HFF-Myc (cell line): ENCODE data around the gene KRTAP9-1.
"Not testable (repeated sequence)": the region's sequence is repeated elsewhere in the genome, so short reads cannot be mapped to it uniquely, and the experiment has no call there.

Source experiments
- DNase-seq: peaks from one replicate; pipeline ENCODE4 v3.0.0-alpha.2; 2011; ENCODE audit warnings: low read depth; ENCODE audit errors: extremely low read depth
- H3K4me3 ChIP-seq: replicated peaks from 2 replicates; pipeline ENCODE4 v1.5.1; 2011; ENCODE audit warnings: low read depth, mild to moderate bottlenecking, control low read depth, low read length
- TF ChIP-seq, protein P1 (sequence below): IDR thresholded peaks from 2 replicates; pipeline ENCODE4 v1.5.1; 2012; ENCODE audit warnings: mild to moderate bottlenecking, low read depth, low read length, control low read depth; ENCODE audit errors: missing control alignments

The KRTAP9-1 gene

DNA sequence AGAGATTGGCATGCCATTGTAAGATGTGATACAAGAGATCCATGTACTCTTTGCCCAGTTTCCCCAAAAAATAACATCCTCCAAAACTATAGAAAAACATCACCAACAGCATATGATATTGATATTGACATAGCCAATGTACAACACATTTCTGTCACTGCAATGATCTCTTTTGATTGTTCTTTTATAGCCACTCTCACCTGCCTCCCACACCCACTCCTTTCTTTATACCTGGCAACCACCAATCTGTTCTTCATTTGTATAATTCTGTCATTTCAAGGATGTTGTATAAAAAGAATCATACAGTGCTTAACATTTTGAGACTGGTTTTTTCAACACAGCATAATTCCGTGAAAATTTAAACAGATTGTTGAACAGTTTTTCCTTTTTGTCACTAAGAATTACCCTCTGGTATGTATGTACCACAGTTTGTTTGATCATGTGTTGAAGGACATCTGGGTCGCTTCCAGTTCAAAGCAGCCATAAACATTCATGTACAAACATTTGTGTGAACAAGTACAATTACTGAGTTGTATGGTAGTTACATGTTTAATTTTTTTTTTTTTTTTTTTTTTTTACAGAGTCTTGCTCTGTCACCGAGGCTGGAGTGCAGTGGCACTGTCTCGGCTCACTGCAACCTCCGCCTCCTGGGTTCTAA is 9.9 kb downstream of the KRTAP9-1 start:
- TF ChIP-seq, protein P1, sequence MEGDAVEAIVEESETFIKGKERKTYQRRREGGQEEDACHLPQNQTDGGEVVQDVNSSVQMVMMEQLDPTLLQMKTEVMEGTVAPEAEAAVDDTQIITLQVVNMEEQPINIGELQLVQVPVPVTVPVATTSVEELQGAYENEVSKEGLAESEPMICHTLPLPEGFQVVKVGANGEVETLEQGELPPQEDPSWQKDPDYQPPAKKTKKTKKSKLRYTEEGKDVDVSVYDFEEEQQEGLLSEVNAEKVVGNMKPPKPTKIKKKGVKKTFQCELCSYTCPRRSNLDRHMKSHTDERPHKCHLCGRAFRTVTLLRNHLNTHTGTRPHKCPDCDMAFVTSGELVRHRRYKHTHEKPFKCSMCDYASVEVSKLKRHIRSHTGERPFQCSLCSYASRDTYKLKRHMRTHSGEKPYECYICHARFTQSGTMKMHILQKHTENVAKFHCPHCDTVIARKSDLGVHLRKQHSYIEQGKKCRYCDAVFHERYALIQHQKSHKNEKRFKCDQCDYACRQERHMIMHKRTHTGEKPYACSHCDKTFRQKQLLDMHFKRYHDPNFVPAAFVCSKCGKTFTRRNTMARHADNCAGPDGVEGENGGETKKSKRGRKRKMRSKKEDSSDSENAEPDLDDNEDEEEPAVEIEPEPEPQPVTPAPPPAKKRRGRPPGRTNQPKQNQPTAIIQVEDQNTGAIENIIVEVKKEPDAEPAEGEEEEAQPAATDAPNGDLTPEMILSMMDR, result no peak
- no peak for DNase-seq
- H3K4me3 ChIP-seq, result no peak overlapping the region

DNA sequence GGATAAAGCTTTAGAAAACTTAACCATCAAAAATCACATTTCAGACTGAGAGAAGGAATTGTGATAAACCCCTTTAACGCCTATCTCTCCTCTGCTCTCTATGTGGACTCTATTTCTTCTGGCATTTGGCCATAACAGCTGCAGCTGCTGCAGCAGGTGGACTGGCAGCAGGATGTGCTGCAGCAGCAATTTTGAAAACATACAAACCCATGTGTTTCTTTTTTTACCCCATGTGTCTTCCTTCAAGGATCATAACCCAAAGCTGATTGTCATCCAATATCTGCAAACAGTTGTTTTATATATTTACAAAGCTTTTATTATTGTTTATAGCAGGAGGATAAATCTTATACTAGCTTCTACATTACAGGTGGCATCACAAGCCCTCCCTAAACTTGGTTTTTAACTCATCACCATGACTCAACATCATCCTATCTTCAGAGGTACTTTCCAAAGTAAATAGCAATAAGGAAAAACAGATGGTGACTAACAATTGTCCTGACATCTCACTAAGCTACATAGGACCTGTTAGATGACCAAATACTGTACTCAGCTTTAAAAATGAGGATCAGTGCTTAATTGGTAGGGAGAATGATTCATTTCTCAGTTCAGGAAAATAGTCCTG is 22.3 kb downstream of the KRTAP9-1 start:
- H3K4me3 ChIP-seq, result no peak overlapping the region
- TF ChIP-seq, protein P1, result no peak
- DNase-seq, result peak; percentile 56

DNA sequence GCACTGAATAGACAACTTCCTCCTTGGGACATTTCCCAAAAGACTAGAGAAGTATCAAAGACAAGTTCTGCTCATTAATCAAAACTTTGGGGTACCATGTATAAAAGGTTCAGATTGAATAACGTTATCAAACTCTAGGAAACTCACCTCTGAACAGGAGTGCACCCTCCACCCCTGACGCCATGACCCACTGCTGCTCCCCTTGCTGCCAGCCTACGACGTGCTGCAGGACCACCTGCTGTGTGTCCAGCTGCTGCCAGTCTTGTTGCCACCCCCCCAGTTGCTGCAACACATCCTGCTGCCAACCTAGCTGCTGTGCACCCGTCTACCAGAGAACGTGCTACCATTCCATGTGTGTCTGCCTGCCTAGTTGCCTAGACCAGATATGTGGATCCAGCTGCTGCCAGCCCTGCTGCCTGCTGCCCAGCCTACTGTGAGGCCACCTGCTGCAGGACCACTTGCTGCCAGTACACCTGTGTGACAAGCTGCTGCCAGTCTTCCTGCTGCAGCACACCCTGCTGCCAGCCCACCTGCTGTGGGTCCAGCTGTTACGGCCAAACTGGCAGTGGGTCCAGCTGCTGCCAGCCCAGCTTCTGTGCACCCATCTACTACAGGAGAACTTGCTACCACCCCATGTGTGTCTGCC is 23.0 kb downstream of the KRTAP9-1 start:
- TF ChIP-seq, protein P1, result no peak
- no peak overlapping the region for H3K4me3 ChIP-seq
- DNase-seq, result no peak

DNA sequence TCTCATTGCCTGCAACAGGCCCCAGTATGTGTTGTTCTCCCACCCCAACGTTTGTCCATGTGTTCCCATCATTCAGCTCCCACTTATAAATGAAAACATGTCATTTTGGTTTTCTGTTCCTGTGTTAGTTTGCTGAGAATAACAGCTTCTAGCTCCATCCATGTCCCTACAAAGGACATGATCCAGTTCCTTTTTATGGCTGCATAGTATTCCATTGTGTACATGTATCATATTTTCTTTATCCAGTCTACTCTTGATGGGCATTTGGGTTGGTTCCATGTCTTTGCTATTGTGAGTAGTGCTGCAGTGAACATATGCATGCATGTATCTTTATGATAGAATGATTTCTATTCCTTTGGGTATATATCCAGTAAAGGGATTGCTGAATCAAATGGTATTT is 26.0 kb downstream of the KRTAP9-1 start:
- no peak for DNase-seq
- TF ChIP-seq, protein P1, result no peak
- no peak overlapping the region for H3K4me3 ChIP-seq

DNA sequence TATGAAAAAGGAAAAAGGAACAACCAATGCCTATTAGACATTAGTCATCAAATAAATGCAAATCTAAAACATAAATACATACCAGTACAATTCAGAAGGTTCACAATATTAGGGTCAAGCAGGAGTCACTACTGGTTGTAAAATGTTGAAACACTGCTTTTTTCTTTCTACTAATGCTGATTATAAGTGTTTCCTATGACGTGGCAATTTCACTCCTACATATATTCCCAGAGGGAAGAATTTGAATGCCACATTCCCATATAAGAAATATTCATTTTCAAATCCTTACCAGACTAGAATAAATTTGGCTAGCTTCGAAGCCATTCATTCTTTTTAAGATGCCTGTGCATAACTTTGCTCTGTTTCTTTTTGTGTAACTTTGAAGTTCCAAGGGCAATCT is 34.1 kb downstream of the KRTAP9-1 start:
- no peak overlapping the region for H3K4me3 ChIP-seq
- TF ChIP-seq, protein P1, result no peak
- DNase-seq, result no peak

DNA sequence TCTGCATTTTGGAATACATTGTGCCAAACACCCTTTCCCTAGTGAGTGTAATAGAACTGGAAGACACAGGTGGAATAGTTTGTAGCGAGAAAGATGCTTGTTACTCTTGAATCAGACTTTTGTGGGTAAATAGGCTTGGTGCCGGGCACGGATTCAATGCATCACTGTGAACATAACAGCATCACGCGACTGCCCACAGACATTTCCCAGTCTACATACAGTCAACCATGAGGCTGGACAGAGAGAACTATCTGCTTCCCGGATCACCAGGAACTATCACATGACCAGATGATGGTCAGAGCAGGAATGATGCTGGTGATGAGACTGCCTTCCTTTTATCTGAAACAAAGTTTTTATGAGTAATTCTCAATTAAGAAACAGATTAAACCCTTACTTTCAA is 36.4 kb downstream of the KRTAP9-1 start:
- no peak overlapping the region for H3K4me3 ChIP-seq
- TF ChIP-seq, protein P1, result no peak
- no peak for DNase-seq

DNA sequence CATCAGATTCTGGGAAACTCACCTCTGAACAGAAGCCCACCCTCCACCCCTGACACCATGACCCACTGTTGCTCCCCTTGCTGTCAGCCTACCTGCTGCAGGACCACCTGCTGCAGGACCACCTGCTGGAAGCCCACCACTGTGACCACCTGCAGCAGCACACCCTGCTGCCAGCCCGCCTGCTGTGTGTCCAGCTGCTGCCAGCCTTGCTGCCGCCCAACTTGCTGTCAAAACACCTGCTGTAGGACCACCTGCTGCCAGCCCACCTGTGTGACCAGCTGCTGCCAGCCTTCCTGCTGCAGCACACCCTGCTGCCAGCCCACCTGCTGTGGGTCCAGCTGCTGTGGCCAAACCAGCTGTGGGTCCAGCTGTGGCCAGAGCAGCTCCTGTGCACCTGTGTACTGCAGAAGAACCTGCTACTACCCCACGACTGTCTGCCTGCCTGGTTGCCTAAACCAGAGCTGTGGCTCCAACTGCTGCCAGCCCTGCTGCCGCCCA is 37.0 kb downstream of the KRTAP9-1 start, which contains the start of gene KRTAP9-2:
Gene KRTAP9-2, plus strand, starts transcription at position 51 of the 498 bp plus-strand sequence. Its CDS starts 7 bp downstream, at position 58.
- DNase-seq, H3K4me3 ChIP-seq: not testable (repeated sequence)
